HCT116 (cell line): ENCODE measurements around the gene CDCA3. TPM values are rescaled to one million over a fixed set of nuclear protein-coding genes. Genes with fewer than 3 reads are reported as not detected.
A peak's percentile ranks its signal among the peaks of the same experiment; 100 is the strongest.

Experiments
- ATAC-seq: fragments of 200-7000 bp; cut with Tn5 transposase; 2 replicates; pipeline ENCODE4 v1.9.1; 2020; ENCODE audit warnings: mild to moderate bottlenecking, moderate library complexity
- BruUV-seq: library from RNA; stranded (reverse); fragments of 400-500 nt; replicated peaks from 2 replicates; lab custom pipeline; 2021; lab: Mats Ljungman, UMichigan
- CTCF ChIA-PET: fragments of 300-600 bp; sonication (Branson Sonifier 250); formaldehyde crosslinking; loops from one replicate; lab custom pipeline; 2021; ENCODE audit warnings: antibody characterized with exemption; lab: Charles Lee
- POLR2A ChIA-PET: fragments of 300-600, 350-600 bp; sonication (Branson Sonifier 250); formaldehyde crosslinking; loops from one replicate; lab custom pipeline; 2021; ENCODE audit warnings: antibody characterized with exemption; lab: Charles Lee
- RAD21 ChIA-PET, 2 experiments: fragments of 300-600 bp; sonication (Branson Sonifier 250); formaldehyde crosslinking; loops; one replicate each; lab custom pipeline; 2023; ENCODE audit warnings: low total read pairs in 2 of 2; ENCODE audit not compliant: uncharacterized antibody in 2 of 2, unreplicated experiment in 2 of 2, low non-redundant PET in 1 of 2; lab: Charles Lee
- DNase-seq: peaks from one replicate; pipeline ENCODE4 v3.0.0-alpha.2; 2010; ENCODE audit warnings: low read depth, low spot score
- H2AFZ ChIP-seq: fragments of 200-600 bp; shearing (Covaris generic), sonication (generic); 2 replicates; pipeline ENCODE4 v1.6.1; 2017; ENCODE audit warnings: low read depth, mixed run types, mixed read lengths, antibody characterized with exemption, low read length; ENCODE audit not compliant: poor library complexity, severe bottlenecking
- H3K27ac ChIP-seq: 2 replicates; pipeline ENCODE4 v1.5.1; 2012; ENCODE audit warnings: low read depth, low read length
- H3K27me3 ChIP-seq: fragments of 200-600 bp; sonication (generic); 2 replicates; pipeline ENCODE4 v1.6.1; 2016; ENCODE audit warnings: mixed run types, low read length, mixed read lengths; ENCODE audit not compliant: insufficient read depth
- H3K36me3 ChIP-seq, 2 experiments: fragments of 200-500 bp in 1 of 2; fragments of 200-600 bp in 1 of 2; sonication (Bioruptor generic) in 1 of 2; sonication (generic) in 1 of 2; 2 replicates each; pipeline versions ENCODE4 v1.5.1 to v1.6.1; 2014 to 2016; ENCODE audit warnings: low read length in 2 of 2, inconsistent platforms in 1 of 2, mixed read lengths in 1 of 2, mixed run types in 1 of 2; ENCODE audit not compliant: insufficient read depth in 2 of 2, control insufficient read depth in 1 of 2
- H3K4me1 ChIP-seq, 2 experiments: fragments of 200-600 bp in 1 of 2; sonication (generic) in 1 of 2; 2 replicates each; pipeline versions ENCODE4 v1.5.1 to v1.6.1; 2012 to 2017; ENCODE audit warnings: low read length in 2 of 2, inconsistent platforms in 1 of 2, mild to moderate bottlenecking in 1 of 2, mixed read lengths in 1 of 2, mixed run types in 1 of 2, moderate library complexity in 1 of 2; ENCODE audit not compliant: insufficient read depth in 2 of 2, control insufficient read depth in 1 of 2
- H3K4me2 ChIP-seq: fragments of 200-600 bp; sonication (generic); 2 replicates; pipeline ENCODE4 v1.6.1; 2017; ENCODE audit warnings: mixed run types, low read length, mixed read lengths
- H3K4me3 ChIP-seq, 2 experiments: fragments of 200-600 bp in 1 of 2; sonication (generic) in 1 of 2; replicated peaks in 1 of 2; 2 replicates each; pipeline ENCODE4 v1.5.1; 2011 to 2016; ENCODE audit warnings: low read length in 2 of 2, control low read depth in 1 of 2, low read depth in 1 of 2, mild to moderate bottlenecking in 1 of 2, mixed read lengths in 1 of 2, mixed run types in 1 of 2
- H3K79me2 ChIP-seq: fragments of 200-600 bp; sonication (generic); 2 replicates; pipeline ENCODE4 v1.6.1; 2017; ENCODE audit warnings: mild to moderate bottlenecking, mixed run types, low read length, moderate library complexity, mixed read lengths; ENCODE audit not compliant: insufficient read depth
- H3K9ac ChIP-seq: fragments of 200-600 bp; sonication (generic); 2 replicates; pipeline ENCODE4 v1.6.1; 2016; ENCODE audit warnings: low read length, mixed read lengths
- H3K9me2 ChIP-seq: fragments of 200-600 bp; sonication (generic), shearing (Covaris generic); 2 replicates; pipeline ENCODE4 v1.6.1; 2017; ENCODE audit warnings: mixed run types, mild to moderate bottlenecking, moderate library complexity; ENCODE audit not compliant: insufficient read depth
- H3K9me3 ChIP-seq, 2 experiments: fragments of 200-500 bp in 1 of 2; fragments of 200-600 bp in 1 of 2; sonication (Bioruptor generic) in 1 of 2; sonication (generic) in 1 of 2; 2 replicates each; pipeline ENCODE4 v1.6.1; 2014 to 2017; ENCODE audit warnings: low read length in 2 of 2, mixed read lengths in 2 of 2, inconsistent platforms in 1 of 2, low read depth in 1 of 2, mild to moderate bottlenecking in 1 of 2, mixed run types in 1 of 2, moderate library complexity in 1 of 2; ENCODE audit not compliant: control insufficient read depth in 1 of 2, insufficient read depth in 1 of 2
- H4K20me1 ChIP-seq: fragments of 200-600 bp; sonication (generic), shearing (Covaris generic); 2 replicates; pipeline ENCODE4 v1.6.1; 2017; ENCODE audit warnings: mixed run types, mild to moderate bottlenecking, moderate library complexity; ENCODE audit not compliant: insufficient read depth
- EGR1 ChIP-seq: IDR thresholded peaks from 2 replicates; pipeline ENCODE4 v1.6.1; 2012; ENCODE audit warnings: low read depth
- FOSL1 ChIP-seq: IDR thresholded peaks from 2 replicates; pipeline ENCODE4 v1.6.1; 2012; ENCODE audit warnings: low read depth
- POLR2A ChIP-seq: IDR thresholded peaks from 2 replicates; pipeline ENCODE4 v1.7.0; 2011; ENCODE audit warnings: borderline replicate concordance; ENCODE audit not compliant: insufficient read depth, insufficient read length; ENCODE audit errors: extremely low read depth
- POLR2AphosphoS5 ChIP-seq: IDR thresholded peaks from 2 replicates; pipeline ENCODE4 v1.6.1; 2011; ENCODE audit warnings: mild to moderate bottlenecking, low read depth, low read length, moderate library complexity
- RAD21 ChIP-seq: IDR thresholded peaks from 2 replicates; pipeline ENCODE4 v1.6.1; 2012; ENCODE audit warnings: low read depth, mild to moderate bottlenecking
- SIN3A ChIP-seq: IDR thresholded peaks from 2 replicates; pipeline ENCODE4 v1.6.1; 2012; ENCODE audit warnings: low read depth
- intact Hi-C: fragments of 100-400 bp; cut with micrococcal nuclease; formaldehyde crosslinking; loops from 2 replicates; pipeline ENCODE4 v1.10.0; 2022
- total RNA-seq: library from RNA; stranded (reverse); gene quantifications from one replicate; pipeline ENCODE4 v1.2.1, GENCODE V29; 2021; ENCODE audit not compliant: unreplicated experiment
- TF ChIP-seq, protein P1 (sequence below), 3 experiments: fragments of 200-600 bp in 1 of 3; sonication (generic) in 1 of 3; IDR thresholded peaks in 2 of 3; conservative IDR thresholded peaks in 1 of 3; 2 replicates each; pipeline ENCODE4 v1.5.1; 2012 to 2017; ENCODE audit warnings: low read depth in 2 of 3, low read length in 2 of 3, antibody characterized with exemption in 1 of 3, borderline replicate concordance in 1 of 3, control low read depth in 1 of 3, mild to moderate bottlenecking in 1 of 3, mixed read lengths in 1 of 3, mixed run types in 1 of 3, moderate library complexity in 1 of 3; ENCODE audit not compliant: insufficient read depth in 1 of 3
- TF ChIP-seq, protein P2 (sequence below): IDR thresholded peaks from 2 replicates; pipeline ENCODE4 v1.6.1; 2012; ENCODE audit warnings: low read depth

The CDCA3 gene
- total RNA-seq, 1 experiment from 2014 or later = 63.0 TPM

- TF ChIP-seq, protein P1, sequence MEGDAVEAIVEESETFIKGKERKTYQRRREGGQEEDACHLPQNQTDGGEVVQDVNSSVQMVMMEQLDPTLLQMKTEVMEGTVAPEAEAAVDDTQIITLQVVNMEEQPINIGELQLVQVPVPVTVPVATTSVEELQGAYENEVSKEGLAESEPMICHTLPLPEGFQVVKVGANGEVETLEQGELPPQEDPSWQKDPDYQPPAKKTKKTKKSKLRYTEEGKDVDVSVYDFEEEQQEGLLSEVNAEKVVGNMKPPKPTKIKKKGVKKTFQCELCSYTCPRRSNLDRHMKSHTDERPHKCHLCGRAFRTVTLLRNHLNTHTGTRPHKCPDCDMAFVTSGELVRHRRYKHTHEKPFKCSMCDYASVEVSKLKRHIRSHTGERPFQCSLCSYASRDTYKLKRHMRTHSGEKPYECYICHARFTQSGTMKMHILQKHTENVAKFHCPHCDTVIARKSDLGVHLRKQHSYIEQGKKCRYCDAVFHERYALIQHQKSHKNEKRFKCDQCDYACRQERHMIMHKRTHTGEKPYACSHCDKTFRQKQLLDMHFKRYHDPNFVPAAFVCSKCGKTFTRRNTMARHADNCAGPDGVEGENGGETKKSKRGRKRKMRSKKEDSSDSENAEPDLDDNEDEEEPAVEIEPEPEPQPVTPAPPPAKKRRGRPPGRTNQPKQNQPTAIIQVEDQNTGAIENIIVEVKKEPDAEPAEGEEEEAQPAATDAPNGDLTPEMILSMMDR (IDR thresholded peaks at IDR 0.05 in 2 of 3, conservative IDR thresholded peaks at IDR 0.05 in 1 of 3; ENCODE audit: borderline replicate concordance in 1 of 3, insufficient read depth in 1 of 3, low read depth in 2 of 3, low read length in 2 of 3) = no peak
- TF ChIP-seq EGR1 = no peak
- TF ChIP-seq SIN3A = no peak
- no peak for TF ChIP-seq FOSL1
- TF ChIP-seq POLR2A = no peak
Observed at GRCh38 chr12:6830286-6830890, 20.7 kb downstream of the CDCA3 start (continued).

- ChIA-PET CTCF (interaction anchor here (1.0 to 2.7 kb wide), 5 partner anchors 22 to 259 kb away, joined by 3 to 11 read pairs (median 8); partner anchors contain the start of genes CDCA3, MLF2, PTMS and USP5), RAD21 (no interaction called here), POLR2A (interaction anchor here (1.5 to 3.6 kb wide), 4 partner anchors 11 to 105 kb away, joined by 3 to 12 read pairs (median 7); partner anchors contain the start of genes CDCA3, GNB3 and USP5)
- peaks cover 8 to 28% of the 10 kb centered on the region in 2 experiments; a peak in 3 of 4 replicates for H3K36me3 ChIP-seq
- DNase-seq = peak; percentile 63
- peak overlapping the region; percentile 88 for H3K27ac ChIP-seq
- H3K4me1 ChIP-seq = peaks cover 12 to 31% of the 10 kb centered on the region in 2 experiments
- no peaks in the 10 kb centered on the region for H3K27me3 ChIP-seq
- peak overlapping the region; percentile 99 for H3K9ac ChIP-seq
- peak; percentile 65 for ATAC-seq
- TF ChIP-seq, protein P1 (IDR thresholded peaks at IDR 0.05 in 2 of 3, conservative IDR thresholded peaks at IDR 0.05 in 1 of 3; ENCODE audit: borderline replicate concordance in 1 of 3, insufficient read depth in 1 of 3, low read depth in 2 of 3, low read length in 2 of 3) = peak in 2 of 3 experiments; percentile 41 to 46; a peak in 3 of 6 replicates
- TF ChIP-seq, protein P2, sequence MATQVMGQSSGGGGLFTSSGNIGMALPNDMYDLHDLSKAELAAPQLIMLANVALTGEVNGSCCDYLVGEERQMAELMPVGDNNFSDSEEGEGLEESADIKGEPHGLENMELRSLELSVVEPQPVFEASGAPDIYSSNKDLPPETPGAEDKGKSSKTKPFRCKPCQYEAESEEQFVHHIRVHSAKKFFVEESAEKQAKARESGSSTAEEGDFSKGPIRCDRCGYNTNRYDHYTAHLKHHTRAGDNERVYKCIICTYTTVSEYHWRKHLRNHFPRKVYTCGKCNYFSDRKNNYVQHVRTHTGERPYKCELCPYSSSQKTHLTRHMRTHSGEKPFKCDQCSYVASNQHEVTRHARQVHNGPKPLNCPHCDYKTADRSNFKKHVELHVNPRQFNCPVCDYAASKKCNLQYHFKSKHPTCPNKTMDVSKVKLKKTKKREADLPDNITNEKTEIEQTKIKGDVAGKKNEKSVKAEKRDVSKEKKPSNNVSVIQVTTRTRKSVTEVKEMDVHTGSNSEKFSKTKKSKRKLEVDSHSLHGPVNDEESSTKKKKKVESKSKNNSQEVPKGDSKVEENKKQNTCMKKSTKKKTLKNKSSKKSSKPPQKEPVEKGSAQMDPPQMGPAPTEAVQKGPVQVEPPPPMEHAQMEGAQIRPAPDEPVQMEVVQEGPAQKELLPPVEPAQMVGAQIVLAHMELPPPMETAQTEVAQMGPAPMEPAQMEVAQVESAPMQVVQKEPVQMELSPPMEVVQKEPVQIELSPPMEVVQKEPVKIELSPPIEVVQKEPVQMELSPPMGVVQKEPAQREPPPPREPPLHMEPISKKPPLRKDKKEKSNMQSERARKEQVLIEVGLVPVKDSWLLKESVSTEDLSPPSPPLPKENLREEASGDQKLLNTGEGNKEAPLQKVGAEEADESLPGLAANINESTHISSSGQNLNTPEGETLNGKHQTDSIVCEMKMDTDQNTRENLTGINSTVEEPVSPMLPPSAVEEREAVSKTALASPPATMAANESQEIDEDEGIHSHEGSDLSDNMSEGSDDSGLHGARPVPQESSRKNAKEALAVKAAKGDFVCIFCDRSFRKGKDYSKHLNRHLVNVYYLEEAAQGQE = no peak
- TF ChIP-seq RAD21 = no peak
- peak; percentile 84 for TF ChIP-seq POLR2AphosphoS5
- H3K79me2 ChIP-seq = peaks cover 31% of the 10 kb centered on the region
- no peaks in the 10 kb centered on the region for H3K9me3 ChIP-seq
- H2AFZ ChIP-seq = no peak overlapping the region
- peak overlapping the region; percentile 79 to 95 for H3K4me3 ChIP-seq
- H3K9me2 ChIP-seq = no peaks in the 10 kb centered on the region
- intact Hi-C loops = no loop called here
- BruUV-seq = no TSS peak
- peak overlapping the region; percentile 87 for H3K4me2 ChIP-seq
- no peaks in the 10 kb centered on the region for H4K20me1 ChIP-seq
Observed at GRCh38 chr12:6829536-6830220, 21.4 kb downstream of the CDCA3 start.
